D721Med (cell line): ENCODE data around the gene GDF10.

ENCODE experiments used
- DNase-seq: peaks from one replicate; pipeline ENCODE4 v3.0.0; 2011; ENCODE audit warnings: low spot score; ENCODE audit not compliant: insufficient read length
- FAIRE-seq: peaks from 2 replicates; lab custom pipeline; 2011; peaks lifted over from hg19 to GRCh38; lab: Jason Lieb, UNC
- CTCF ChIP-seq: IDR thresholded peaks from 2 replicates; pipeline ENCODE4 v1.5.1; 2012; ENCODE audit warnings: mild to moderate bottlenecking, control low read depth; ENCODE audit not compliant: insufficient read depth; ENCODE audit errors: missing control alignments

Gene GDF10

GRCh38 chr10:47298715-47299114, 1.3 kb upstream of the GDF10 start:
- no peak for FAIRE-seq
- DNase-seq, result no peak
- no peak for TF ChIP-seq CTCF

GRCh38 chr10:47300429-47300931, 483 bp downstream of the GDF10 start:
- DNase-seq (no peak), FAIRE-seq (no peak)
- TF ChIP-seq CTCF, result no peak

GRCh38 chr10:47301833-47302232, 1.8 kb downstream of the GDF10 start:
- TF ChIP-seq CTCF, result no peak
- DNase-seq (no peak), FAIRE-seq (no peak)

GRCh38 chr10:47303105-47303504, 3.1 kb downstream of the GDF10 start:
- TF ChIP-seq CTCF, result no peak
- FAIRE-seq, result no peak
- no peak for DNase-seq

GRCh38 chr10:47303866-47304265, 3.9 kb downstream of the GDF10 start:
- DNase-seq (no peak), FAIRE-seq (no peak)
- TF ChIP-seq CTCF, result no peak

GRCh38 chr10:47305566-47305965, 5.6 kb downstream of the GDF10 start:
- DNase-seq (no peak), FAIRE-seq (no peak)
- no peak for TF ChIP-seq CTCF

- no peak for FAIRE-seq
- no peak for TF ChIP-seq CTCF
- no peak for DNase-seq
These were observed 6.6 kb downstream of the GDF10 start for GRCh38 chr10:47306387-47307210.
